HepG2 (cell line): ENCODE data around the gene HDAC5. TPM values are rescaled to one million over a fixed set of nuclear protein-coding genes. Genes with fewer than 3 reads are reported as not detected.

ENCODE experiments used
- AHR ChIP-seq: IDR thresholded peaks from 2 replicates; pipeline ENCODE4 v1.6.1; 2018; ENCODE audit warnings: missing genetic modification reagents, missing compliant biosample characterization
- ESRRA ChIP-seq: sonication (generic); formaldehyde crosslinking; IDR thresholded peaks from 2 replicates; pipeline ENCODE4 v1.5.1; 2020; ENCODE audit warnings: mild to moderate bottlenecking, low read depth, missing genetic modification reagents
- HCFC1 ChIP-seq: fragments of 150-350 bp; IDR thresholded peaks from 2 replicates; pipeline ENCODE4 v1.6.1; 2014; ENCODE audit warnings: low read depth, low read length
- HMGA1 ChIP-seq: sonication (generic); formaldehyde crosslinking; conservative IDR thresholded peaks from 2 replicates; pipeline ENCODE4 v1.4.0; 2020; ENCODE audit warnings: missing genetic modification reagents
- HOXA3 ChIP-seq: sonication (generic); formaldehyde crosslinking; IDR thresholded peaks from 2 replicates; pipeline ENCODE4 v1.5.0; 2020; ENCODE audit warnings: missing genetic modification reagents
- ISX ChIP-seq: sonication (generic); formaldehyde crosslinking; conservative IDR thresholded peaks from 2 replicates; pipeline ENCODE4 v1.5.0; 2020; ENCODE audit warnings: missing genetic modification reagents
- RARA ChIP-seq: IDR thresholded peaks from 2 replicates; pipeline ENCODE4 v1.6.1; 2016; ENCODE audit warnings: missing genetic modification reagents, missing compliant biosample characterization
- SALL1 ChIP-seq: sonication (generic); formaldehyde crosslinking; IDR thresholded peaks from 2 replicates; pipeline ENCODE4 v1.8.0; 2022; ENCODE audit warnings: mild to moderate bottlenecking, missing genetic modification reagents
- SIN3A ChIP-seq: IDR thresholded peaks from 2 replicates; pipeline ENCODE4 v1.6.1; 2011; ENCODE audit warnings: low read depth, mild to moderate bottlenecking, control low read depth, low read length, borderline replicate concordance
- SRF ChIP-seq: IDR thresholded peaks from 2 replicates; pipeline ENCODE4 v1.6.1; 2011; ENCODE audit warnings: mild to moderate bottlenecking, low read depth, low read length, moderate library complexity
- ZBTB7B ChIP-seq: sonication (generic); formaldehyde crosslinking; IDR thresholded peaks from 2 replicates; pipeline ENCODE4 v1.4.0; 2020; ENCODE audit warnings: missing genetic modification reagents
- ZNF207 ChIP-seq: fragments of 450-650 bp; IDR thresholded peaks from 2 replicates; pipeline ENCODE4 v1.6.1; 2016; ENCODE audit warnings: antibody characterized with exemption, borderline replicate concordance
- ZNF264 ChIP-seq: sonication (generic); formaldehyde crosslinking; IDR thresholded peaks from 2 replicates; pipeline ENCODE4 v1.4.0; 2020; ENCODE audit warnings: missing genetic modification reagents
- ZNF326 ChIP-seq: sonication (generic); formaldehyde crosslinking; IDR thresholded peaks from 2 replicates; pipeline ENCODE4 v1.4.0; 2020; ENCODE audit warnings: missing genetic modification reagents, borderline replicate concordance
- ZNF549 ChIP-seq: sonication (generic); formaldehyde crosslinking; IDR thresholded peaks from 2 replicates; pipeline ENCODE4 v1.5.0; 2020; ENCODE audit warnings: missing genetic modification reagents
- ZNF724P ChIP-seq: sonication (generic); formaldehyde crosslinking; IDR thresholded peaks from 2 replicates; pipeline ENCODE4 v1.8.0; 2022; ENCODE audit warnings: missing genetic modification reagents, borderline replicate concordance
- polyA plus RNA-seq, 8 experiments: library from polyadenylated mRNA; depleted of rRNA in 3 of 8; stranded (reverse) in 7 of 8; unstranded in 1 of 8; fragments of >200 nt; fragmentation: Illumina TruSeq in 4 of 8; extraction: Trizol in 4 of 8; gene quantifications; 2 replicates each; pipeline versions ENCODE4 v1.2.1 to v1.2.3, GENCODE V29; 2011 to 2016; ENCODE audit warnings: low read depth in 4 of 8, missing spikeins in 1 of 8, mixed read lengths in 1 of 8; ENCODE audit not compliant: insufficient read depth in 1 of 8
- total RNA-seq, 5 experiments: library from RNA; depleted of rRNA; stranded (reverse); fragments of >200 nt; fragmentation: Illumina TruSeq; extraction: Trizol; gene quantifications; 2 replicates each; pipeline ENCODE4 v1.2.3, GENCODE V29; 2016; ENCODE audit warnings: low read depth in 1 of 5
- TF ChIP-seq, protein P1 (sequence below): sonication (generic); formaldehyde crosslinking; IDR thresholded peaks from 2 replicates; pipeline ENCODE4 v1.9.0; 2021; ENCODE audit warnings: missing genetic modification reagents, borderline replicate concordance
- TF ChIP-seq, protein P2 (sequence below): sonication (generic); formaldehyde crosslinking; IDR thresholded peaks from 2 replicates; pipeline ENCODE4 v1.4.0; 2020; ENCODE audit warnings: missing genetic modification reagents; ENCODE audit errors: not compliant biosample characterization
- TF ChIP-seq, protein P3 (sequence below): sonication (generic); formaldehyde crosslinking; IDR thresholded peaks from 2 replicates; pipeline ENCODE4 v1.4.0; 2020; ENCODE audit warnings: mild to moderate bottlenecking, missing genetic modification reagents
- TF ChIP-seq, protein P4 (sequence below): sonication (generic); formaldehyde crosslinking; IDR thresholded peaks from 2 replicates; pipeline ENCODE4 v1.5.0; 2020; ENCODE audit warnings: mild to moderate bottlenecking, missing genetic modification reagents
- TF ChIP-seq, protein P5 (sequence below): sonication (generic); formaldehyde crosslinking; IDR thresholded peaks from 2 replicates; pipeline ENCODE4 v1.5.0; 2020; ENCODE audit warnings: missing genetic modification reagents, mild to moderate bottlenecking, borderline replicate concordance

HDAC5 gene
- total and polyA plus RNA-seq, 2 of the 13 experiments (the other 11 are each of a cell fraction or from before 2014, with no cell fraction given): 46.4 to 85.4 TPM

DNA sequence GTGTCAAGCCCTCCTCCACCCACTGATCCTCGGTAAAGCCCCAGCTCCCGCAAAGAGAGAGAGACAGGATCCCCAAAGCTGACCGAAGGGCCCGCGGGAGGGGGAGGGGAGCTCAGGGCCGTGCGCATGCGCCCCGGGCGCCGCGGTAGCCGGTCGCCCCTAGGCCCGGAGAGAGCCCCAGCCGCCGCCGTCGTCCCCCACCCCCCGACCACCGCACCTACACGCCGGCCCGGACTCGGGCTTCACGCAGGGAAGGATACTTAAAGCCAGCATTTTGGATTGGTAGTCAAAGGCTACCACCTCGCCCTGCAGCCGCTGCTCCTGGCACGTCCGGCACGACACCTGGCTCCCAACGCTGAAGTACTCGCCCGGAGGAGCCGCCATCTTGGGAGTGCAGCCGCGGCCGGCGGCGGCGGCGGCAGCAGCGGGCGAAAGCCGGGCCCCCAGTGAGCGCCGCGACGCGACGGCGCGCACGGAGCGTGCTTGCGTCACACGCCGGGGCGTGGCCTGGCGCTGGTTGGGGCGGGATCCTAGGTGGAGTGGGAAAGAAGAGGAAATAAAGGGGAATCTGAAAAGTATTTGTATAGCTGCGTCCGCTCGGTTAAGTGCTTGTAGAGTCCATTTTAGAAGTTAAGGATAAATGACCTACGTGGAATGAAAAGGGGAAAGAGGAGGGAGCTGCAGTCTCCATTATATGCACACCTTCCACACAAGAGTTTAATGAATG lies 57.1 kb downstream of the HDAC5 start, which contains the start of gene LSM12 (continued):
- TF ChIP-seq AHR (CRISPR knock-in tag) (no peak), HMGA1 (CRISPR knock-in tag) (no peak), ZNF207 (no peak), SRF (no peak), ESRRA (CRISPR knock-in tag) (no peak; the same call in 1 of the 2 replicates), SIN3A (peak; percentile 46; the same call in 1 of the 2 replicates), HCFC1 (peak; percentile 16; the same call in 1 of the 2 replicates), ZNF549 (no peak), RARA (CRISPR knock-in tag) (no peak), ISX (no peak), ZNF264 (CRISPR knock-in tag) (no peak), ZNF724P (CRISPR knock-in tag) (peak; percentile 51; the same call in 1 of the 2 replicates), ZNF326 (CRISPR knock-in tag) (no peak), ZBTB7B (no peak), SALL1 (CRISPR knock-in tag) (peak; percentile 46), HOXA3 (CRISPR knock-in tag) (peak; percentile 95)
- TF ChIP-seq, protein P1, sequence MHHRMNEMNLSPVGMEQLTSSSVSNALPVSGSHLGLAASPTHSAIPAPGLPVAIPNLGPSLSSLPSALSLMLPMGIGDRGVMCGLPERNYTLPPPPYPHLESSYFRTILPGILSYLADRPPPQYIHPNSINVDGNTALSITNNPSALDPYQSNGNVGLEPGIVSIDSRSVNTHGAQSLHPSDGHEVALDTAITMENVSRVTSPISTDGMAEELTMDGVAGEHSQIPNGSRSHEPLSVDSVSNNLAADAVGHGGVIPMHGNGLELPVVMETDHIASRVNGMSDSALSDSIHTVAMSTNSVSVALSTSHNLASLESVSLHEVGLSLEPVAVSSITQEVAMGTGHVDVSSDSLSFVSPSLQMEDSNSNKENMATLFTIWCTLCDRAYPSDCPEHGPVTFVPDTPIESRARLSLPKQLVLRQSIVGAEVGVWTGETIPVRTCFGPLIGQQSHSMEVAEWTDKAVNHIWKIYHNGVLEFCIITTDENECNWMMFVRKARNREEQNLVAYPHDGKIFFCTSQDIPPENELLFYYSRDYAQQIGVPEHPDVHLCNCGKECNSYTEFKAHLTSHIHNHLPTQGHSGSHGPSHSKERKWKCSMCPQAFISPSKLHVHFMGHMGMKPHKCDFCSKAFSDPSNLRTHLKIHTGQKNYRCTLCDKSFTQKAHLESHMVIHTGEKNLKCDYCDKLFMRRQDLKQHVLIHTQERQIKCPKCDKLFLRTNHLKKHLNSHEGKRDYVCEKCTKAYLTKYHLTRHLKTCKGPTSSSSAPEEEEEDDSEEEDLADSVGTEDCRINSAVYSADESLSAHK (CRISPR knock-in tag): no peak
- TF ChIP-seq, protein P2, sequence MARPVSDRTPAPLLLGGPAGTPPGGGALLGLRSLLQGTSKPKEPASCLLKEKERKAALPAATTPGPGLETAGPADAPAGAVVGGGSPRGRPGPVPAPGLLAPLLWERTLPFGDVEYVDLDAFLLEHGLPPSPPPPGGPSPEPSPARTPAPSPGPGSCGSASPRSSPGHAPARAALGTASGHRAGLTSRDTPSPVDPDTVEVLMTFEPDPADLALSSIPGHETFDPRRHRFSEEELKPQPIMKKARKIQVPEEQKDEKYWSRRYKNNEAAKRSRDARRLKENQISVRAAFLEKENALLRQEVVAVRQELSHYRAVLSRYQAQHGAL (CRISPR knock-in tag): no peak
- TF ChIP-seq, protein P3, sequence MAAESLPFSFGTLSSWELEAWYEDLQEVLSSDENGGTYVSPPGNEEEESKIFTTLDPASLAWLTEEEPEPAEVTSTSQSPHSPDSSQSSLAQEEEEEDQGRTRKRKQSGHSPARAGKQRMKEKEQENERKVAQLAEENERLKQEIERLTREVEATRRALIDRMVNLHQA (CRISPR knock-in tag): no peak
- TF ChIP-seq, protein P4, sequence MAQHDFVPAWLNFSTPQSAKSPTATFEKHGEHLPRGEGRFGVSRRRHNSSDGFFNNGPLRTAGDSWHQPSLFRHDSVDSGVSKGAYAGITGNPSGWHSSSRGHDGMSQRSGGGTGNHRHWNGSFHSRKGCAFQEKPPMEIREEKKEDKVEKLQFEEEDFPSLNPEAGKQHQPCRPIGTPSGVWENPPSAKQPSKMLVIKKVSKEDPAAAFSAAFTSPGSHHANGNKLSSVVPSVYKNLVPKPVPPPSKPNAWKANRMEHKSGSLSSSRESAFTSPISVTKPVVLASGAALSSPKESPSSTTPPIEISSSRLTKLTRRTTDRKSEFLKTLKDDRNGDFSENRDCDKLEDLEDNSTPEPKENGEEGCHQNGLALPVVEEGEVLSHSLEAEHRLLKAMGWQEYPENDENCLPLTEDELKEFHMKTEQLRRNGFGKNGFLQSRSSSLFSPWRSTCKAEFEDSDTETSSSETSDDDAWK (CRISPR knock-in tag): no peak
- TF ChIP-seq, protein P5, sequence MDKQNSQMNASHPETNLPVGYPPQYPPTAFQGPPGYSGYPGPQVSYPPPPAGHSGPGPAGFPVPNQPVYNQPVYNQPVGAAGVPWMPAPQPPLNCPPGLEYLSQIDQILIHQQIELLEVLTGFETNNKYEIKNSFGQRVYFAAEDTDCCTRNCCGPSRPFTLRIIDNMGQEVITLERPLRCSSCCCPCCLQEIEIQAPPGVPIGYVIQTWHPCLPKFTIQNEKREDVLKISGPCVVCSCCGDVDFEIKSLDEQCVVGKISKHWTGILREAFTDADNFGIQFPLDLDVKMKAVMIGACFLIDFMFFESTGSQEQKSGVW (CRISPR knock-in tag): no peak
